ENCODE data around the gene LLGL2.
"Not testable (repeated sequence)": the region's sequence is repeated elsewhere in the genome, so short reads cannot be mapped to it uniquely, and the experiment has no call there.

The LLGL2 gene

GRCh38 chr17:75571885-75572215 is 46.4 kb downstream of the LLGL2 start:
- no peak for DNase-seq

DNA sequence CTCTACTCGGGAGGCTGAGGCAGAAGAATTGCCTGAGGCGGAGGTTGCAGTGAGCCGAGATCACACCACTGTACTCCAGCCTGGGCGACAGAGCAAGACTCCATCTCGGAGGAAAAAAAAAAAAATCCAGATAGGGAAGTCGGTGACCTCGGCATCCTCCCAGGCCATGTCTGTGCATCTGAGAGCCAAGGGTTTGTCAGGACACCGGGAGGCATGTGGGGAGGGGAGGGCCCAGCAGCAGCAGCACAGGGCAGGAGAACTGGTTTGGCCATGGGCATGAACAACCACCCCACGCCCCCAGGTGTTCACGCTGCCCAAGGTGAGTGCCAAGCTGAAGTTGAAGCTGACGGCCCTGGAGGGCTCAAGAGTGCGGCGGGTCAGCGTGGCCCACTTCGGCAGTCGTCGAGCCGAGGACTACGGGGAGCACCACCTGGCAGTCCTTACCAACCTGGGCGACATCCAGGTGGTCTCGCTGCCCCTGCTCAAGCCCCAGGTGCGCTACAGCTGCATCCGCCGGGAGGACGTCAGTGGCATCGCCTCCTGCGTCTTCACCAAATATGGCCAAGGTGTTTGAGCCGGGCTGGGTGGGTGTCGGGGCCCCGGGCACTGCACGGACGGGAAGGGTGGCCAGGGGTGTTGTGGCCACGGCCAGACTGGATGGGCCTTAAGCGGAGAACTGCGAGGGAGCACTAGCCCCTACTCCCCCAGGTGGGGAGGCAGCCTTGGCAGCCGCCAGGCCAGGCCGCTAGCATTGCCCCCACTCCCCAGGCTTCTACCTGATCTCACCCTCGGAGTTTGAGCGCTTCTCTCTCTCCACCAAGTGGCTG is 47.4 kb downstream of the LLGL2 start:
- DNase-seq: no peak

DNA sequence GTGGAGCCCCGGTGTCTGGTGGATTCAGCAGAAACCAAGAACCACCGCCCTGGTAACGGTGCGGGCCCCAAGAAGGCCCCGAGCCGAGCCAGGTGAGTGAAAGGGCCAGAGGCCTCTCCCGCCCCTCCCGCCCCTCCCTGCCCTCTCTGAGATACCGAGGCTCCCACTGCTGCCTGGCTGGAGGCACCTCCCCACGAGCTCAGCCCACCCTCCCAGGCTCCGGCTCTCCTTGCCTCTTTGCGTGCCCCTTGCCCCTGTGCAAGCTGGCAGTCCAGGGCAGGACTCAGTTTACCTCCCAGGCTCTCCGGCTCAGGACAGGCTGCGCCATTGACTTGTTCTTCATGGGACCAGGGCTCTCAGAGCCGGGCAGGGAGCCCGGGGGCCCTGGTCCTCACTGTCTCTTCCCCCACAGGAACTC is 48.1 kb downstream of the LLGL2 start:
- DNase-seq: no peak

DNA sequence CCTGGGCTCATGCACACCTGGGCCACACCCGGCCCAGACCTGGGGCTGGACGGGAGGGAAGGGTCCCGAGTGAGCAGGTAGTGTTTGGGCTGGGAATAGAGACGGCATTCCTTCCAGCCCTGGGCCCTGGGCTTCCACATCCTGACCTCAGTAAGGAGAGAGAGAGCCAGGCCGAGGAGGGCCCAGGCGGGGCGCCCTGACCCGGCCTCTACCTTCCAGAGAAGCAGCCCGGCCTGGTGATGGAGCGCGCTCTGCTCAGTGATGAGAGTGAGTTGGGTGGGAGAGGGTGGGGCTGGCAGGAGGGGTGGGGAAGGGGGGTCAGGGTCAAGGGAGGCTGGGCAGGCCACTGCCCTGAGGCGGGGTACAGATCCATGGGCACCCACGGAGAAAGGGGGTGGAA is 48.5 kb downstream of the LLGL2 start:
- DNase-seq: no peak

GRCh38 chr17:75574404-75575036 is 49.0 kb downstream of the LLGL2 start:
- no peak for DNase-seq

- DNase-seq: no peak
These were observed 49.7 kb downstream of the LLGL2 start for GRCh38 chr17:75575197-75575596.

GRCh38 chr17:75575728-75576127 is 50.2 kb downstream of the LLGL2 start:
- no peak for DNase-seq

DNA sequence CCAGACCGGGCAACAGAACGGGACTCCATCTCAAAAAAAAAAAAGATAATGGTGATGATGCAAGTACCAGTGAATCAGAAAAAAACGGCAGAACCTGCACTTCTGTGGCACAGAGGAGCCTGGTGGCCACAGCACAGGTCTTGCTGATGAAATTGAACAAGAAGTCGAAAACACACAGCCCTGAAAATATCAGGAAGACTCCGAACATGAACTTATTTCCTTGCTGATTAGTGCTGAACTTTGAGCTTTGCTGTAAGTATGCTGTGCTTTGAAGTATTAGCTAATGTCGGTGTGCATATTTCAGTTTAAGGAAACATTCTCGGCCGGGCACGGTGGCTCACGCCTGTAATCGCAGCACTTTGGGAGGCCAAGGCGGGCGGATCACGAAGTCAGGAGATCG is 51.2 kb downstream of the LLGL2 start:
- no peak for DNase-seq

- not testable (repeated sequence) for DNase-seq
These were observed 55.7 kb downstream of the LLGL2 start for GRCh38 chr17:75581121-75581725.

GRCh38 chr17:75583197-75583596 is 57.7 kb downstream of the LLGL2 start:
- DNase-seq: not testable (repeated sequence)

- no peak for DNase-seq
These were observed 59.3 kb downstream of the LLGL2 start for GRCh38 chr17:75584849-75585175.

- no peak for DNase-seq
These were observed 62.4 kb downstream of the LLGL2 start, which contains the start of gene MYO15B for GRCh38 chr17:75587675-75588595. Gene MYO15B (plus strand): TSS chr17:75587800. CDS start chr17:75588058, 258 bp downstream.

- peak in 1 of 2 experiments; percentile 54 for DNase-seq
These were observed 63.1 kb downstream of the LLGL2 start for GRCh38 chr17:75588596-75589011.

GRCh38 chr17:75589012-75589918 is 63.8 kb downstream of the LLGL2 start:
- DNase-seq: peak; percentile 83 to 96

DNA sequence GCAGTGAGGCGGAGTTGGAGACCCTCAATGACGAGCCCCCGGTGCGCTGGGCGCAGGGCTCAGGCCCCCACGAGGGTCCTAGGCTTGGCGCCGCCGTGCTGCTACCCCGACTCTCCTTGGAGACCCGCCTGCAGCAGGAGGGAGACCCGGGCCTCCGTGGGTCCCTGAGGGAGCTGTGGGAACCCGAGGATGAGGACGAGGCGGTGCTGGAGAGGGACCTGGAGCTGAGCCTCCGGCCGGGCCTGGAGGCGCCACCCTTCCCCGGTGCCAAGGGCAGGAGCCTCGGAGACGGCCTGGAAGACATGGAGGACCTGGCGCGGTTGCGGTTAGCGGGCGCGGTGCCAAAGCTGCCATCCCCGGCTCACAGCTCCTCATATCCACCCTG is 64.4 kb downstream of the LLGL2 start:
- peak in 1 of 2 experiments; percentile 56 for DNase-seq

DNA sequence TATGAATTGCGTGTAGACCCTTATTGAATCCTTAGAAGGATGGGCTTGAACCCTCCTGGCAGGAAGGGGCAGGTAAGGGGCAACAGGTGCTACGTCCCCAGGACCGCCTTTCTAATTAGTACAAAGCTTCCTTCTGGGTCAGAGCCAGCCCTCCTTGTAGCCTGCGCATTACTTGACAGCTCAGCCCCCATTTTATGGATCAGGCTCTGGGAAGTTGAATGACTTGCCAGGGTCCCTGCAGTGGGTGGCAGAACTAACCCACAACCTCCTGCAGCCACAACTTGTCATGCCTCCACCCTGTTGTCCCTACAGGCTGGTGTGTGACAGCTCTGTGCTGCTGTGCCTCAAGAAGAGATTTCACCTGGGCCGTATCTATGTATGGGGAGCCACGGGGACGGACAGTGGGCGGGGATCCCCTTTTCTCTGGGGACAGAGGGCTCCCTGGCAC is 64.8 kb downstream of the LLGL2 start:
- DNase-seq: no peak

- no peak for DNase-seq
These were observed 65.6 kb downstream of the LLGL2 start for GRCh38 chr17:75590849-75591721.

GRCh38 chr17:75591722-75592302 is 66.3 kb downstream of the LLGL2 start:
- DNase-seq: no peak

DNA sequence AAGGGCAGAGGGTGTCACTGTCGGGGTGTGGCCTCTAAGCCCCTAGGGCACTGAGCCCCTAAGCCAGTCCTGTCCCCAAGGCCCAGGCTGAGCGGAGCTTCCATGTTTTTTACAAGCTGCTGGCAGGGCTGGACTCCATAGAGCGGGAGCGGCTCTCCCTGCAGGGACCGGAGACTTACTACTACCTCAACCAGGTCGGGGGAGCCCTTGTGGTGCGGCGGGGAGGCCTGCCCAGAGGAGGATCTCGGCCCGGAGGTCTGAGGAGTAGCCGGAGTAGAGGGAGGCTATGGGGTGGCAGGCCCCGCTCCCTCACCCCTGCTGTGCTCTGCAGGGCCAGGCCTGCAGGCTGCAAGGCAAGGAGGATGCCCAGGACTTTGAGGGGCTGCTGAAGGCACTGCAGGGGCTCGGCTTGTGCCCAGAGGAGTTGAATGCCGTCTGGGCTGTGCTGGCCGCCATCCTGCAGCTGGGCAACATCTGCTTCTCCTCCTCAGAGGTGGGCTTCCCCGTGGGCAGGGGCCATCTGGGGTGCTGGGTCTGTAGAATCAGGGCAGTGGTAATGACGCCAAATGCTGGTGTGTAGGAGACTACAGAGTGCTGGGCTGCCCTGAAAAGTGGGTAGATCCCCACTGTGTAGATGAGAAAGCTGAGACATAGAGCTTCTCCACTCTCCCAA is 67.0 kb downstream of the LLGL2 start:
- DNase-seq: no peak

- not testable (repeated sequence) for DNase-seq
These were observed 67.9 kb downstream of the LLGL2 start for GRCh38 chr17:75593430-75593829.
